Calu3 (cell line): Measurements from ENCODE around the gene AGBL4. TPM values are rescaled to one million over a fixed set of nuclear protein-coding genes. Genes with fewer than 3 reads are reported as not detected.

Experiments used
- BruUV-seq: library from RNA; stranded (reverse); fragments of 400-500 nt; replicated peaks from 2 replicates; lab custom pipeline; 2021; lab: Mats Ljungman, UMichigan
- CTCF ChIA-PET: fragments of 300-600 bp; sonication (Branson Sonifier 250); formaldehyde crosslinking; loops from one replicate; lab custom pipeline; 2022; ENCODE audit warnings: antibody characterized with exemption; lab: Charles Lee
- DNase-seq: peaks from one replicate; pipeline ENCODE4 v3.0.0; 2022
- H3K27ac Mint-ChIP-seq: one replicate; pipeline ENCODE4 v1.8.0; 2022; ENCODE audit warnings: mixed read lengths; ENCODE audit not compliant: unreplicated experiment
- H3K27me3 Mint-ChIP-seq: one replicate; pipeline ENCODE4 v1.8.0; 2022; ENCODE audit warnings: mixed read lengths; ENCODE audit not compliant: unreplicated experiment
- H3K36me3 Mint-ChIP-seq: one replicate; pipeline ENCODE4 v1.8.0; 2022; ENCODE audit warnings: mild to moderate bottlenecking, moderate library complexity, mixed read lengths; ENCODE audit not compliant: insufficient read depth, unreplicated experiment
- H3K4me1 Mint-ChIP-seq: one replicate; pipeline ENCODE4 v1.8.0; 2022; ENCODE audit warnings: mild to moderate bottlenecking, low read depth, mixed read lengths; ENCODE audit not compliant: unreplicated experiment
- H3K4me3 Mint-ChIP-seq: one replicate; pipeline ENCODE4 v1.8.0; 2022; ENCODE audit warnings: mild to moderate bottlenecking, low read depth, moderate library complexity, mixed read lengths; ENCODE audit not compliant: unreplicated experiment
- H3K9me3 Mint-ChIP-seq: one replicate; pipeline ENCODE4 v1.8.0; 2022; ENCODE audit warnings: low read depth, mixed read lengths; ENCODE audit not compliant: unreplicated experiment
- CTCF ChIP-seq: fragments of 200-600 bp; IDR thresholded peaks from one replicate; pipeline ENCODE4 v1.8.0; 2022; ENCODE audit warnings: antibody characterized with exemption; ENCODE audit not compliant: unreplicated experiment
- intact Hi-C: fragments of 100-400 bp; cut with micrococcal nuclease; formaldehyde crosslinking; loops from one replicate; pipeline ENCODE4 v1.10.0; 2022; ENCODE audit not compliant: unreplicated experiment
- total RNA-seq: library from RNA; stranded (reverse); gene quantifications from 2 replicates; pipeline ENCODE4 v1.2.3, GENCODE V29; 2022

The AGBL4 gene
- total RNA-seq, 1 experiment from 2014 or later: not detected

GRCh38 chr1:48495911-48496310, 1527.8 kb downstream of the AGBL4 start:
- CTCF ChIA-PET: interaction anchor here (0.7 kb wide), 1 partner anchor 1202 kb away, joined by 6 read pairs; no protein-coding TSS in a partner anchor
- TF ChIP-seq CTCF: no peak

GRCh38 chr1:48495166-48495565, 1528.6 kb downstream of the AGBL4 start:
- Mint-ChIP-seq H3K4me1 (peaks cover 20% of the 10 kb centered on the region), H3K27ac (no peak overlapping the region), H3K4me3 (no peak overlapping the region), H3K9me3 (no peaks in the 10 kb centered on the region), H3K36me3 (no peaks in the 10 kb centered on the region), H3K27me3 (no peaks in the 10 kb centered on the region)
- TF ChIP-seq CTCF: no peak
- CTCF ChIA-PET: no interaction called here
- intact Hi-C loops: loop anchor here (5.0 kb wide), 2 partner anchors 258 to 403 kb away; no protein-coding TSS in a partner anchor
- BruUV-seq: no TSS peak
- no peak for DNase-seq

More at GRCh38 chr1:48495911-48496310, 1527.8 kb downstream of the AGBL4 start:
- H3K4me3 Mint-ChIP-seq: no peak overlapping the region
- no peaks in the 10 kb centered on the region for H3K9me3 Mint-ChIP-seq
- no peak for DNase-seq
- BruUV-seq: no TSS peak
- H3K36me3 Mint-ChIP-seq: no peaks in the 10 kb centered on the region
- peaks cover 20% of the 10 kb centered on the region for H3K4me1 Mint-ChIP-seq
- intact Hi-C loops: loop anchor here (5.0 kb wide), 2 partner anchors 259 to 404 kb away; no protein-coding TSS in a partner anchor
- H3K27ac Mint-ChIP-seq: no peak overlapping the region
- no peaks in the 10 kb centered on the region for H3K27me3 Mint-ChIP-seq

- intact Hi-C loops: no loop called here
- Mint-ChIP-seq H3K4me3 (no peak overlapping the region), H3K4me1 (peaks cover 19% of the 10 kb centered on the region), H3K27me3 (no peaks in the 10 kb centered on the region), H3K9me3 (no peaks in the 10 kb centered on the region), H3K27ac (no peak overlapping the region), H3K36me3 (no peaks in the 10 kb centered on the region)
- no peak for TF ChIP-seq CTCF
- BruUV-seq: no TSS peak
- peak; percentile 25 for DNase-seq
- CTCF ChIA-PET: interaction anchor here (0.6 to 1.4 kb wide), 2 partner anchors 22 to 164 kb away, joined by 3 to 5 read pairs; partner anchors contain the start of gene SPATA6
Measured at GRCh38 chr1:48493970-48494769, 1529.6 kb downstream of the AGBL4 start.

GRCh38 chr1:48493041-48493440, 1530.7 kb downstream of the AGBL4 start:
- TF ChIP-seq CTCF: no peak
- Mint-ChIP-seq H3K27me3 (no peaks in the 10 kb centered on the region), H3K36me3 (no peaks in the 10 kb centered on the region), H3K4me3 (no peak overlapping the region), H3K27ac (no peak overlapping the region), H3K9me3 (no peaks in the 10 kb centered on the region), H3K4me1 (peaks cover 8% of the 10 kb centered on the region)
- CTCF ChIA-PET: interaction anchor here (1.4 kb wide), 1 partner anchor 21 kb away, joined by 5 read pairs; the partner anchor contains the start of gene SPATA6
- no peak for DNase-seq
- no TSS peak for BruUV-seq
- intact Hi-C loops: no loop called here
